ENCODE data around the gene PTCH2. TPM values are rescaled to one million over a fixed set of nuclear protein-coding genes. Genes with fewer than 3 reads are reported as not detected.
A peak's percentile ranks its signal among the peaks of the same experiment; 100 is the strongest.
"Not testable (repeated sequence)": the region's sequence is repeated elsewhere in the genome, so short reads cannot be mapped to it uniquely, and the experiment has no call there.

The PTCH2 gene
- total RNA-seq, 1 donor from 2014 or later: not detected

DNA sequence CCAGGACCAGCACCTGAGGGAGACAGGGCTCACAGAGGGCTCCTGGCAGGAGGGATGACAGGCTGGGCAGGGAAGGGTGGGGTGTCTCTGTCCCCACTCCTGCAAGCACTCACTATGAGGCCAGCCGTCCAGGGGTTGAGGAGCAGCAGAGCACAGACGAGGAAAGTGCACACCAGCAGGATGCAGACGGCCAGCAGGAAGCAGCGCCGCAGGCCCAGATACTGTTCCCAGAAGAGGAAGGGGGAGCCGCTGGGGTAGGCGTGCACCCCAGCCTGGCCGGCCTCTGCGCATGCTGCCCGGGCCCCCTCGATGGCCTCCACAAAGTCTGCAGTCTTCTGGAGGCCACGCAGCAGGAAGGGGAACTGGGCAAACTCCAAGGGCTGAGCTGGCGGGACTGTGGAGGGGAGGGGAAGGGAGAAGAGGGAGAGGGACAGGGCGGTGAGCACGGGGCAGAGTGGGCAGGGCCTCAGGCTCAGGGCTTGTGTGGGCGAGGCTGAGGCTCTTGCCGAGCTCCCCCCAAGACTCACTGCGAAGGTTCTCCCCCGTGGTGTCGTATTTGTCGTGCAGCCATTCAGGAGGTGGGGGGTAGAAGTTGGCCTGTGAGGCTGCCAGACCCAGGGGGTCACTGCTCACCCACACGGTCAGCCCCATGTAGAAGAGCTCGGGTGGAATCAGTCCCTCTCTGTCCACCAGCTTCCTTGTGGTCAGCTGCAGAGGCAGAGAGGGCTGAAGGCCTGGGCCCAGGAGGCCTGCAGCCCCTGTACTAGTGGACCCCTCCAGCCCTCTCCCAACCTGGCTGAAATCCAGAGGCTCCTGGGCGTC, 16.5 kb downstream of the PTCH2 start:
- Histone ChIP-seq H3K27ac (peak overlapping the region in 1 of 2 donors; percentile 30), H3K9me3 (no peaks in the 10 kb centered on the region), H3K4me1 (no peaks in the 10 kb centered on the region), H3K27me3 (no peaks in the 10 kb centered on the region), H3K4me3 (no peak overlapping the region), H3K36me3 (no peaks in the 10 kb centered on the region)
- intact Hi-C loops (cut with DNase I): no loop called here
- peak in 1 of 2 donors; percentile 80 for DNase-seq (ENCODE audit: low spot score in 2 of 2)
- TF ChIP-seq, protein P1, sequence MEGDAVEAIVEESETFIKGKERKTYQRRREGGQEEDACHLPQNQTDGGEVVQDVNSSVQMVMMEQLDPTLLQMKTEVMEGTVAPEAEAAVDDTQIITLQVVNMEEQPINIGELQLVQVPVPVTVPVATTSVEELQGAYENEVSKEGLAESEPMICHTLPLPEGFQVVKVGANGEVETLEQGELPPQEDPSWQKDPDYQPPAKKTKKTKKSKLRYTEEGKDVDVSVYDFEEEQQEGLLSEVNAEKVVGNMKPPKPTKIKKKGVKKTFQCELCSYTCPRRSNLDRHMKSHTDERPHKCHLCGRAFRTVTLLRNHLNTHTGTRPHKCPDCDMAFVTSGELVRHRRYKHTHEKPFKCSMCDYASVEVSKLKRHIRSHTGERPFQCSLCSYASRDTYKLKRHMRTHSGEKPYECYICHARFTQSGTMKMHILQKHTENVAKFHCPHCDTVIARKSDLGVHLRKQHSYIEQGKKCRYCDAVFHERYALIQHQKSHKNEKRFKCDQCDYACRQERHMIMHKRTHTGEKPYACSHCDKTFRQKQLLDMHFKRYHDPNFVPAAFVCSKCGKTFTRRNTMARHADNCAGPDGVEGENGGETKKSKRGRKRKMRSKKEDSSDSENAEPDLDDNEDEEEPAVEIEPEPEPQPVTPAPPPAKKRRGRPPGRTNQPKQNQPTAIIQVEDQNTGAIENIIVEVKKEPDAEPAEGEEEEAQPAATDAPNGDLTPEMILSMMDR (IDR thresholded peaks at IDR 0.05): no peak

DNA sequence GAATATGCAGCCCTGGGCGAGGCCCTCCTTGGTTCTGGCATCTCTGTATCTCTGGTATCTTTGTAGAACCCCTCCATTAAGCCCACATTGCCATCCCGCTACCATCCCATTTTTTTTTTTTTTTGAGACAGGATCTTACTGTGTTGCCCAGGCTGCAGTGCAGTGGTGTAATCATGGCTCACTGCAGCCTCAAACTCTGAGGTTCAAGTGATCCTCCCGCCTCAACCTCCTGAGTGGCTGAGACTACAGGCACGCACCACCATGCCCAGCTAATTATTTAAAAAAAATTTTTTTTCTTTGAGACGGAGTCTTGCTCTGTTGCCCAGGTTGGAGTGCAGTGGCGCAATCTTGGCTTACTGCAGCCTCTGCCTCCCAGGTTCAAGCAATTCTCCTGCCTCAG, 18.7 kb downstream of the PTCH2 start:
- H3K4me1 ChIP-seq: peaks cover 0 to 11% of the 10 kb centered on the region in 2 donors
- H3K9me3 ChIP-seq; H3K27ac ChIP-seq; H3K27me3 ChIP-seq; H3K4me3 ChIP-seq; DNase-seq (ENCODE audit: low spot score in 2 of 2); H3K36me3 ChIP-seq; intact Hi-C loops (cut with DNase I): not testable (repeated sequence)

DNA sequence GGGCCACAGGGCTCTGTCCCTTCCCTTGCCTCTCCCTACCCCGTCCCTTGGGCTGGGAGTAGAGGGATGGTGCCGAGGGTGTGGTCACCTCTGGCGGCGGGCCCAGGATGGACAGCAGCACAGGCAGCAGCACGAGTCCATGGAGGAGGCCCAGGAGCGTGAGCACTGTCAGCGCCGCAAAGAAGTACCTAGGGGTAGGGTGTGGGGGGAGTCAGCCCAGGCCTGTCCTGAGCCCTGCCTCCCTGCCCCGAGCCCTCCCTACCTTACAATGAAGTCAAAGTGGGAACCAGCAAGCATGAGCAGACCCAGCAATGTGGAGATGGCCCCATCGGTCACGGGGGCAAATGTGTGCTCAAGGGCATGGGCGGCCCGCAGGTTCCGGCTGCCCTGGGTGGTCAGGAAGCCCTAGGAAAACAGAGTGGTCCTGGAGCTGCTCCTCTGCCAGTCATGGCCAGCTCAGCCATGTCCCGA, 20.0 kb downstream of the PTCH2 start:
- Histone ChIP-seq H3K27ac (no peak overlapping the region), H3K4me1 (peaks cover 0 to 20% of the 10 kb centered on the region in 2 donors)
- intact Hi-C loops (cut with DNase I): no loop called here

DNA sequence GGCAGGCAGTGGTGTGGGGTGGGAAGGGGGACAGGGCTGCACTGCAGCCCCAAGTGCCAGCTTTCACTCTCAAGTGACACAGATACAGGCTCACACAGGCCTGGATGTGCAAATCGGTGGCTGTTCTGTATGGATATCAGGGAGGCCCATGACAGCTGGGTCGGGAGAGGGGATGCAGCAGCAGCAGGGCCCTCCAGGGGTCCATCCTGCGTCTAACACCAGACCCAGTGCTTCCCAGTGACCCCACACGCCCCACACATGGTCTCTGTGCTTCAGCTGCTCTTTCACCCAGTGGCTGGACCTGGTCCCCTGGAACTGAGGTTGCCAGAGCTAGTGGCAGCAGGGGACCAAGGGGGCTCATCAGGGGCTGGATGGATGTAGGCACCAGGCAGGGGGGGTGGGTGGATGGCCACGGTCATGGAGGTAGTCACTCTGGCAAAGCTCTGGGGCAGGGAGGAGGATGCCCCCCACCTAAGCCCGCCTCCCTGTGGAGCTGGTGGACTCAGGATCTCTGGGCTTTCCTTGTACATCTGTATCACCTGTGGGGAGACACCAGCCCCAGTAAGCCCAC, 20.8 kb downstream of the PTCH2 start:
- Histone ChIP-seq H3K27me3 (no peaks in the 10 kb centered on the region), H3K36me3 (no peaks in the 10 kb centered on the region), H3K4me1 (peaks cover 0 to 20% of the 10 kb centered on the region in 2 donors), H3K4me3 (no peak overlapping the region), H3K9me3 (no peaks in the 10 kb centered on the region), H3K27ac (peak overlapping the region in 1 of 2 donors; percentile 14)
- no peak for DNase-seq (ENCODE audit: low spot score in 2 of 2)
- TF ChIP-seq, protein P1 (IDR thresholded peaks at IDR 0.05): no peak
- intact Hi-C loops (cut with DNase I): no loop called here

More for the DNA sequence above, 20.0 kb downstream of the PTCH2 start:
- DNase-seq (ENCODE audit: low spot score in 2 of 2): no peak
- TF ChIP-seq, protein P1 (IDR thresholded peaks at IDR 0.05): no peak
- no peaks in the 10 kb centered on the region for H3K9me3 ChIP-seq
- H3K27me3 ChIP-seq: no peaks in the 10 kb centered on the region
- no peaks in the 10 kb centered on the region for H3K36me3 ChIP-seq
- H3K4me3 ChIP-seq: no peak overlapping the region

DNA sequence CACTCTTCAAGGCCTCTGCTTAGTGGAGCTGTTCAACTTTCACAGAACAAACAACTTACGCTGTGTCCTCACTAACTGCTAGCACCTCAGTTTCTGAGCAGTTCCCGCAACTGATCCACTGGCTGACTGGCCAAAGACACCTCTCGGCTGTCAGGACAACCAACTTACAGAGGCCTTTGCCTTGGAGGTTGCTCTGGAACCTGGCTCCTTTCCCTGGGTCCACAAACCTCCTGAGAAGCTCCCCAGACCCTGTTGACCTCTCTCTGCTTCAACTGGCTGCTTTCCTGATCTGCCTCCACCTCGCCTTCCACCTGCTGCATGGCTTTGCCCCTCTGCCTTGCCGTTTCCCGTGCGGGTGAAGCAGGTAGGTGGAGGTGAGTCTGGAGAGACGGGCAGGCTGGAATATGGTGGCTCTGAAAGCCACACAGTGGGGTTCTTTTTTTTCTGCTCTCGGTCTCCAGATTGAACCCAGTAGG, 21.8 kb downstream of the PTCH2 start:
- Histone ChIP-seq H3K27me3 (no peaks in the 10 kb centered on the region), H3K27ac (peak overlapping the region; percentile 77 to 95), H3K36me3 (no peaks in the 10 kb centered on the region), H3K4me1 (peaks cover 0 to 20% of the 10 kb centered on the region in 2 donors), H3K9me3 (no peaks in the 10 kb centered on the region), H3K4me3 (no peak overlapping the region)
- DNase-seq (ENCODE audit: low spot score in 2 of 2): no peak
- TF ChIP-seq, protein P1 (IDR thresholded peaks at IDR 0.05): no peak
- intact Hi-C loops (cut with DNase I): no loop called here

Data from ascending aorta (tissue), 2 donors.